Measurements from ENCODE around the gene SRXN1. TPM values are rescaled to one million over a fixed set of nuclear protein-coding genes. Genes with fewer than 3 reads are reported as not detected.
"Not testable (repeated sequence)": the region's sequence is repeated elsewhere in the genome, so short reads cannot be mapped to it uniquely, and the experiment has no call there.

Gene SRXN1
- total RNA-seq, 1 experiment from 2014 or later: 81.3 TPM

GRCh38 chr20:655726-656624, 3.0 kb upstream of the SRXN1 start:
- no peak for DNase-seq (ENCODE audit: low read depth)

DNA sequence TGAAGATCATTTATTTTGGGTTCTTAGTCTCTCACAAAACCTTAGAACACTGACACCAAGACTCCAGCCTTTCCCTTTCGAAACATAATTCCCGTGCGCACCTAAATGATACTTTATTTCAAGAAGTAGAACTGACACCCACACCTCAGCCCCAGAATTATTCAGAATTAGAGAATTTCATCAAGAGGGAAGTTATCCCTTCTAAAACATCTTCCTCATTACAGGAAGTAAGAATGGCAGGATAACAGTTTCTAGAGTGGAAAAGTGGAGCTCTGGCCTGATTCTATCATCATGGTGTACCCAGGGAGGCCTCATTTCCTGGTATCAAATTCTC, 1.4 kb upstream of the SRXN1 start:
- DNase-seq (ENCODE audit: low read depth): no peak

- DNase-seq (ENCODE audit: low read depth): no peak
Observed at GRCh38 chr20:653590-654416, 803 bp upstream of the SRXN1 start.

DNA sequence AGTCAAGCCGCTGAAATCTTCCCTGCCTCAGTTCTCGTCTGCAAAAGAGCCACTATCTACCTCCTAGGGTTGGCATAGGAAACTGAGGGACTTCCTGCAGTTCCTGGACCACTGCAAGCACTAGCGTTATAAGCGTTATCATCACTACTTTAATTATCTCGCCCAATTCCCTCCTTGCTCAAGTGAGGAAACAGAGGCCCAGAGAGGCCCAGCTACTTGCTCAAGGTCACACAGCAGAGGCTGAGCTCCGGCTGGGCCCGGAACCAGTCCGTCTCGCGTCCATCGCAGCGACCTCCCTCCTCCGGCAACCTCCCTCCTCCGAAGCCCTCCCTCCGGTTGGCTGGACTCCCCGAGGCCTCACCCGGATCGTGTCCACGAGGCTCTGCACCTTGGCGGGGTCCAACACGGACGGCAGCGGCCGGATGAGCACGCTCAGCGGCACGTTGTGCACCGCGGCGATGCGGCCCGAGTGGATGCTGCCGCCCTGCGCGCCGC, 338 bp downstream of the SRXN1 start:
- peak; percentile 51 for DNase-seq (ENCODE audit: low read depth)

GRCh38 chr20:651713-652614, 1.0 kb downstream of the SRXN1 start:
- no peak for DNase-seq (ENCODE audit: low read depth)

GRCh38 chr20:650954-651353, 2.0 kb downstream of the SRXN1 start:
- no peak for DNase-seq (ENCODE audit: low read depth)

- DNase-seq (ENCODE audit: low read depth): no peak
Observed at GRCh38 chr20:650281-650680, 2.7 kb downstream of the SRXN1 start.

DNA sequence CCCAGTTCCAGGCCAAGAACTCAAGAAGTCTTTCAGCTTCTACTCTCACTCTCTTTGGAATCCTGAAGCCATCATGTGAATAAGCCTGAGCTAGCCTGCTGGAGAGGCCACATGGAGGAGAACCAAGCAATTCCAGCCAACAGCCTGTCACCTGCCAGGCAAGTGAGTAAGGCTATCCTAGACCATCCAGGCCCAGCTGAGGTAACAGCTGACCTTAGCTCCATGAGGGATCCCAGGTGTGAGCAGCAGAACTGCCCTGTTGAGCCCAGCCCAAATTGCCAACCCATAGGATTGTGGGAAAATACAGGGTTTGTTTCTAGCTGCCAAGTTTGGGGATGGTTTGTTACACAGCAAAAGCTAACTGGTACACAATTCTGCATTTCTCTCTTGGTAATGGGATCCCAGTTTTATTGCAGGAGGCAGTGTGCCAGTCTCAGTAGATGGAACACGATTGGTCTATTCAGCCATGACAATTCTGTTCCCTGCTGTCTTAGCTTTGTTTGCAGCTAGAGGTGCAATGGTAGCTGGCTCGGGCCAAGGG, 5.5 kb downstream of the SRXN1 start:
- DNase-seq (ENCODE audit: low read depth): no peak

GRCh38 chr20:646868-647233, 6.1 kb downstream of the SRXN1 start:
- no peak for DNase-seq (ENCODE audit: low read depth)

- no peak for DNase-seq (ENCODE audit: low read depth)
Observed at GRCh38 chr20:646107-646867, 6.7 kb downstream of the SRXN1 start.

DNA sequence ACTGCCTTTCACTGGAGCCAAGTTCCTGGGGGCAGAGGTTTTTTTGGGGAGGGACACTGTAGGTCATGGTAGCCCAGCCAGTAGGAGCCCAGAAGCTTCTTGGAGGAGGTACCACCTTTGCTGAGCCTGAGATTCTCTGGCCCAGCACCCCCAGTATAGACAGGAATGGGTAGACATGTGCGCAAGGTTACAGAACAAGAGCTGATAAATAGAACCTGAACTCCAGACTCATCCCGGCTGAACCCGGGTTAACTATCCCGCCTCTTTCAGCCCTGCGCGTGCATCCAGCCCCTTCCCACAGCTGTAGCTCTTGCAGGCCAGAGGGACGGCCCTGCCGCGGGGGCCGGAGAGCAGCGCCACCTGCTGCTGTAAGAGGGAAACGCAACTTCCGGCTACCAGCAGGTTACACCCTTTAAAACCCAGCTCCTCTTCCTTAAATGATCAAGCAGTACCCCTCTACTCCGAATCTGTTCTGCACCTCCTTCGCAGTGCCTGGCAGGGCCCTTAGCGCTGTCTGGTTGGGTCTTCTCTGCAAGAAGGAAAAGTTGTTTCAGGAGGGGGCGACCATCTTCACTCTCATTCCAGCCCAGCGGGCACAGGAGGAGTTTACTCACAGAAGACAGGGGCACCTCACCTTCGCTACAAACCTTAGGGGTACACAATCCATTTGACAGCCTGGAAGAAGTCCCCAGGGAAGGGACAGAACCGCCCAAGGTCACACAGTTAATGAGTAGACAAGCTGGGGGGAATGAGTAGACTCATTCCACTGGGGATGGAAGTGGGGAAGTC, 7.5 kb downstream of the SRXN1 start:
- peak; percentile 62 for DNase-seq (ENCODE audit: low read depth)

- no peak for DNase-seq (ENCODE audit: low read depth)
Observed at GRCh38 chr20:644692-645317, 8.2 kb downstream of the SRXN1 start.

GRCh38 chr20:642398-643174, 10.4 kb downstream of the SRXN1 start:
- no peak for DNase-seq (ENCODE audit: low read depth)

DNA sequence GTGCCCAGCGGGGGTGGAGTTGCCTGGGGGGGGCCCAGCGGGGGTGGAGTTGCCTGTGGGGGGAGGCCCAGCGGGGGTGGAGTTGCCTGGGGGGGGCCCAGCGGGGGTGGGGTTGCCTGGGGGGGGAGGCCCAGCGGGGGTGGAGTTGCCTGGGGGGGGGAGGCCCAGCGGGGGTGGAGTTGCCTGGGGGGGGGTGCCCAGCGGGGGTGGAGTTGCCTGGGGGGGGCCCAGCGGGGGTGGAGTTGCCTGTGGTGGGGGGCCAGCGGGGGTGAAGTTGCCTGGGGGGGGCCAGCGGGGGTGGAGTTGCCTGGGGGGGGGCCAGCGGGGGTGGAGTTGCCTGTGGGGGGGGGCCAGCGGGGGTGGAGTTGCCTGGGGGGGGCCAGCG, 11.0 kb downstream of the SRXN1 start:
- not testable (repeated sequence) for DNase-seq (ENCODE audit: low read depth)

DNA sequence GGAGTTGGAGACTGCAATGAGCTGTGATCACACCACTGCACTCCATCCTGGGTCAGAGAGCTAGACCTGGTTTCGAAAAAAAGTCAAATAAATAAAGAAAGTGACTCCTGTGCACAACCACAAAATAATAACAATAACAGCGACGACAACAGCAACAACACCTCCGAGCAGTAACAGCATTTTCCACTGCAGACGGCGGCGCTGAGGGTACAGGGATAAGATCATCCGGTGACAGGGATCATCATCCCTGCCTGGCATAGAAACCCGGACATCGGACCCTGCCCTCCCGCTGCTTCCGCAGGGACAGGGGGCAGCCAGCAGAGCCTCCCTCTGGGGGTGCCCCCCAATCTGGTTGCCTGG, 11.5 kb downstream of the SRXN1 start:
- no peak for DNase-seq (ENCODE audit: low read depth)

GRCh38 chr20:640674-641515, 12.1 kb downstream of the SRXN1 start:
- no peak for DNase-seq (ENCODE audit: low read depth)

DNA sequence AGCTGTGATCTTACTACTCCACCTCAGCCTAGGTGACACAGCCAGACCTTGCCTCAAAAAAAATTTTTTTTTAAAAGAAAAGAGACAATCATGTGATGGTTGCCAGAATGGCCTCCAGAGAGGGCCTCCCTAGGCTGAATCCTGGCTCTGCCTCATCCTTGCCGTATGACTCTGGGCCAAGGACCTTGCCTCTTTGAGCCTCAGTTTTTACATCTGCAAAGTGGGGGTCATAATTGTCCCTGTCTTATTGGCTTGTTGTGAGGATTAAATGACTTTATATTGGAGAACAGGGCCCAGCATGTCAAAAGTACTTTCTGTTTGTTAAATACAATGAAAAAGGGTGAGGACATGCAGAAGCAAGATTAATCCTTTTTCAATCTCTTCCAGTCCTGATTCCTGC, 14.4 kb downstream of the SRXN1 start:
- no peak for DNase-seq (ENCODE audit: low read depth)
